Spleen (tissue), 11 donors: ENCODE data around the gene AP1G2. TPM values are rescaled to one million over a fixed set of nuclear protein-coding genes. Genes with fewer than 3 reads are reported as not detected.

Experiments used
- DNase-seq: peaks from one replicate; pipeline ENCODE4 v3.0.0-alpha.2; 2020
- H3K27ac ChIP-seq, 8 donors: fragments of 200-600 bp; sonication (generic) in 7 of 8; 1 replicate in 4 of 8; 2 replicates in 4 of 8; pipeline versions ENCODE4 v1.5.0 to v1.8.0; 2016 to 2021; ENCODE audit warnings: inconsistent platforms in 4 of 8, mild to moderate bottlenecking in 4 of 8, moderate library complexity in 1 of 8
- H3K27me3 ChIP-seq, 7 donors: fragments of 200-600 bp; sonication (generic) in 6 of 7; replicated peaks in 1 of 7; 1 replicate in 4 of 7; 2 replicates in 3 of 7; pipeline versions ENCODE4 v1.5.0 to v1.8.0; 2016 to 2021; ENCODE audit warnings: inconsistent platforms in 3 of 7, mild to moderate bottlenecking in 1 of 7
- H3K36me3 ChIP-seq, 6 donors: fragments of 200-600 bp; sonication (generic) in 5 of 6; 1 replicate in 4 of 6; 2 replicates in 2 of 6; pipeline versions ENCODE4 v1.5.0 to v1.8.0; 2016 to 2021; ENCODE audit warnings: inconsistent platforms in 2 of 6
- H3K4me1 ChIP-seq, 6 donors: fragments of 200-600 bp; sonication (generic) in 5 of 6; 1 replicate in 3 of 6; 2 replicates in 3 of 6; pipeline versions ENCODE4 v1.5.0 to v1.8.0; 2016 to 2021; ENCODE audit warnings: inconsistent platforms in 3 of 6
- H3K4me3 ChIP-seq, 8 donors: fragments of 200-600 bp; sonication (generic) in 7 of 8; 1 replicate in 4 of 8; 2 replicates in 4 of 8; pipeline versions ENCODE4 v1.5.0 to v1.8.0; 2016 to 2021; ENCODE audit warnings: inconsistent platforms in 4 of 8, mild to moderate bottlenecking in 4 of 8, moderate library complexity in 2 of 8
- H3K9me3 ChIP-seq, 8 donors: fragments of 200-600 bp; sonication (generic) in 7 of 8; 1 replicate in 4 of 8; 2 replicates in 4 of 8; pipeline versions ENCODE4 v1.5.0 to v1.8.0; 2016 to 2021; ENCODE audit warnings: inconsistent platforms in 4 of 8
- POLR2A ChIP-seq, 3 donors: fragments of 450-650 bp; IDR thresholded peaks; one replicate each; pipeline ENCODE4 v1.5.1; 2017; ENCODE audit warnings: antibody characterized with exemption in 3 of 3, mild to moderate bottlenecking in 1 of 3
- POLR2AphosphoS5 ChIP-seq, 3 donors: sonication (generic); formaldehyde crosslinking; IDR thresholded peaks; one replicate each; pipeline ENCODE4 v1.5.1; 2017; ENCODE audit warnings: antibody characterized with exemption in 3 of 3
- WGBS, 5 donors: extraction: QIAGEN DNeasy Blood & Tissue Kit in 3 of 5; methylation state at CpG; one replicate each; pipeline versions ENCODE4 v1.1.5 to v1.1.7; 2013 to 2018; 5-methylcytosine and 5-hydroxymethylcytosine counted together
- intact Hi-C: fragments of 100-400 bp; cut with DNase I; formaldehyde crosslinking; loops from one replicate; pipeline ENCODE4 v1.15.0; 2023; ENCODE audit warnings: low total_unique reads
- polyA plus RNA-seq, 3 donors: library from polyadenylated mRNA; stranded (reverse); fragments of 200-250 nt; gene quantifications; one replicate each; pipeline ENCODE4 v1.2.1, GENCODE V29; 2013
- total RNA-seq, 7 donors: library from RNA; depleted of rRNA in 3 of 7; stranded (reverse); fragments of >200 nt in 3 of 7; fragmentation: NEBNext Ultra II Directional in 4 of 7; extraction: Animal tissue kit (Norgen Biotek cat#: 25700) in 4 of 7; gene quantifications; one replicate each; pipeline versions ENCODE4 v1.1.0 to v1.2.1, GENCODE V29; 2016 to 2021
- TF ChIP-seq, protein P1 (sequence below), 11 experiments: fragments of 200-600 bp in 7 of 11; fragments of 450-650 bp in 4 of 11; sonication (generic) in 4 of 11; IDR thresholded peaks in 8 of 11; conservative IDR thresholded peaks in 3 of 11; 1 replicate in 7 of 11; 2 replicates in 4 of 11; pipeline versions ENCODE4 v1.4.0 to v1.8.0; 2016 to 2021; ENCODE audit warnings: antibody characterized with exemption in 11 of 11, inconsistent platforms in 4 of 11, mild to moderate bottlenecking in 1 of 11
- donor health status: healthy with polysubstance abuse.
- donor health status: DM: no; HTN: no; CAD: no; lungs with moderate emphysema.
- donor health status: DM: no; HTN: no; CAD: no.
- donor health status: Bipolar disorder and iron deficiency.
- donor health status: healthy.
- donor health status: DM: no; HTN: no; CAD: no.
- donor health status: DM: yes; HTN: yes; CAD: no.

The AP1G2 gene
- total and polyA plus RNA-seq, 10 donors = 126 to 267 (median 187) TPM

DNA sequence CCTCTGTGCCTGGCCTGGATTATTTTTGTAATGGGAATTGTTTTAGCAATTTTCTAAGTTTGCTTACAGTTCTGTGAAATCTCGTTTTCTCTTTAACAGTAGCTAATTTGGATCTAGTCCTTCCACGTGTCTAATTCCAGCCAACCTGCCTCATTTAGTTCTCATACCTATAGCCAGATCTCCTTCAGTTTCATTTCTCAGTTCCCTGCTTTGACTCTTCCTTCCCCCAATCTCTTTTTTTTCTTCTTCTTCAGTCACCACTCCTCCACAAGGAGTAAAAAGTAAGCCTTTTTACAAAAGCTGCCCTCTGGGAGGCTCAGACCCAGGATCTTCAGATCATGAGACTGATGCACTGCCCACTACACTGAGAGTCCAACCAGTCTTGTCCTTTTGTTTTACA lies 10.1 kb downstream of the AP1G2 start:
- Histone ChIP-seq H3K4me1 (peaks cover 10 to 59% (median 33%) of the 10 kb centered on the region in 6 donors), H3K36me3 (peaks cover 0 to 47% (median 42%) of the 10 kb centered on the region in 6 donors), H3K27me3 (no peaks in the 10 kb centered on the region), H3K27ac (peak overlapping the region in 6 of 8 donors; percentile 9 to 99 (median 96)), H3K4me3 (peak overlapping the region in 2 of 8 donors; percentile 74 to 98), H3K9me3 (no peaks in the 10 kb centered on the region)
- TF ChIP-seq POLR2AphosphoS5 (IDR thresholded peaks at IDR 0.05) (no peak), POLR2A (IDR thresholded peaks at IDR 0.05) (no peak)
- TF ChIP-seq, protein P1, sequence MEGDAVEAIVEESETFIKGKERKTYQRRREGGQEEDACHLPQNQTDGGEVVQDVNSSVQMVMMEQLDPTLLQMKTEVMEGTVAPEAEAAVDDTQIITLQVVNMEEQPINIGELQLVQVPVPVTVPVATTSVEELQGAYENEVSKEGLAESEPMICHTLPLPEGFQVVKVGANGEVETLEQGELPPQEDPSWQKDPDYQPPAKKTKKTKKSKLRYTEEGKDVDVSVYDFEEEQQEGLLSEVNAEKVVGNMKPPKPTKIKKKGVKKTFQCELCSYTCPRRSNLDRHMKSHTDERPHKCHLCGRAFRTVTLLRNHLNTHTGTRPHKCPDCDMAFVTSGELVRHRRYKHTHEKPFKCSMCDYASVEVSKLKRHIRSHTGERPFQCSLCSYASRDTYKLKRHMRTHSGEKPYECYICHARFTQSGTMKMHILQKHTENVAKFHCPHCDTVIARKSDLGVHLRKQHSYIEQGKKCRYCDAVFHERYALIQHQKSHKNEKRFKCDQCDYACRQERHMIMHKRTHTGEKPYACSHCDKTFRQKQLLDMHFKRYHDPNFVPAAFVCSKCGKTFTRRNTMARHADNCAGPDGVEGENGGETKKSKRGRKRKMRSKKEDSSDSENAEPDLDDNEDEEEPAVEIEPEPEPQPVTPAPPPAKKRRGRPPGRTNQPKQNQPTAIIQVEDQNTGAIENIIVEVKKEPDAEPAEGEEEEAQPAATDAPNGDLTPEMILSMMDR (IDR thresholded peaks at IDR 0.05 in 8 of 11, conservative IDR thresholded peaks at IDR 0.05 in 3 of 11) = no peak
- WGBS, 5 donors = 45 to 59% (median 56%) methylated on average over 2 of the region's 2 CpGs
- no peak for DNase-seq
- intact Hi-C loops = no loop called here

DNA sequence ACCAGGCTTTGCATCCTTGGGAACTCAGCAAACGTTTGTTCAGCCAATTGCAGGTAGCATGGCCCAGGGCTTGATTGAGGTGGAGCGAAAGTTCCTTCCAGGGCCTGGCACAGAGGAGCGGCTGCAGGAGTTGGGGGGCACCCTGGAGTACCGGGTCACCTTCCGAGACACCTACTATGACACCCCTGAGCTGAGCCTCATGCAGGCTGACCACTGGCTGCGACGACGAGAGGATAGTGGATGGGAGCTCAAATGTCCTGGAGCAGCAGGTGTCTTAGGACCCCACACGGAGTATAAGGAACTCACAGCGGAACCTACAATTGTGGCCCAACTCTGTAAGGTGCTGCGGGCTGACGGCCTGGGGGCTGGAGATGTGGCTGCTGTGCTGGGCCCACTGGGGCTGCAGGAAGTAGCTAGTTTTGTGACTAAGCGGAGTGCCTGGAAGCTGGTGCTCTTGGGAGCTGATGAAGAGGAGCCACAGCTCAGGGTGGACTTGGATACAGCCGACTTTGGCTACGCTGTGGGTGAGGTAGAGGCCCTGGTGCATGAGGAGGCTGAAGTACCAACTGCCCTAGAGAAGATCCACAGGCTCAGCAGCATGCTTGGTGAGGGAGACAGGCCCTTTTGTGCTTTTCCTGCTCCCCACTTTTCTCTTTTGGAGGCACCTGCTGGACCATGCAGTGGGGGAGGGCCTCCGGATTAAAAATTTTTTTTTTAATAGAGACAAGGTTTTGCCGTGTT lies 10.7 kb downstream of the AP1G2 start:
- Histone ChIP-seq H3K4me3 (peak overlapping the region; percentile 71 to 98 (median 77)), H3K27ac (peak overlapping the region; percentile 95 to 99 (median 97)), H3K27me3 (no peaks in the 10 kb centered on the region), H3K4me1 (peaks cover 12 to 61% (median 36%) of the 10 kb centered on the region in 6 donors), H3K9me3 (no peaks in the 10 kb centered on the region), H3K36me3 (peaks cover 0 to 41% (median 37%) of the 10 kb centered on the region in 6 donors)
- intact Hi-C loops = no loop called here
- 43 to 57% (median 53%) methylated on average over 16 to 17 of the region's 17 CpGs for WGBS, 5 donors
- TF ChIP-seq POLR2AphosphoS5 (IDR thresholded peaks at IDR 0.05) (peak in 2 of 3 donors; percentile 5 to 33), POLR2A (IDR thresholded peaks at IDR 0.05) (no peak)
- peak; percentile 79 for DNase-seq

- H3K9me3 ChIP-seq = no peaks in the 10 kb centered on the region
- H3K27ac ChIP-seq = peak within 1 kb of the TSS; percentile 95 to 99 (median 97)
- H3K36me3 ChIP-seq = peaks cover 0 to 33% (median 29%) of the 10 kb centered on the region in 6 donors
- WGBS, 5 donors = 1% methylated on average over 16 to 54 of the region's 54 CpGs
- intact Hi-C loops = no loop called here
- peak; percentile 99 for DNase-seq
- peaks cover 12 to 65% (median 39%) of the 10 kb centered on the region in 6 donors for H3K4me1 ChIP-seq
- peaks cover 0 to 1% (median 0%) of the 10 kb centered on the region in 7 donors for H3K27me3 ChIP-seq
- TF ChIP-seq POLR2A (IDR thresholded peaks at IDR 0.05) = peak in 1 of 3 donors; percentile 4
- TF ChIP-seq, protein P1 (IDR thresholded peaks at IDR 0.05 in 8 of 11, conservative IDR thresholded peaks at IDR 0.05 in 3 of 11) = no peak
- peak; percentile 88 to 92 (median 88) for TF ChIP-seq POLR2AphosphoS5 (IDR thresholded peaks at IDR 0.05)
- H3K4me3 ChIP-seq = peak within 1 kb of the TSS; percentile 71 to 98 (median 77)
Observed at GRCh38 chr14:23555882-23556699, 11.5 kb downstream of the AP1G2 start, which contains the start of gene THTPA. Gene THTPA, plus strand, starts transcription at chr14:23556271. Its CDS starts 487 bp downstream, at chr14:23556758.

DNA sequence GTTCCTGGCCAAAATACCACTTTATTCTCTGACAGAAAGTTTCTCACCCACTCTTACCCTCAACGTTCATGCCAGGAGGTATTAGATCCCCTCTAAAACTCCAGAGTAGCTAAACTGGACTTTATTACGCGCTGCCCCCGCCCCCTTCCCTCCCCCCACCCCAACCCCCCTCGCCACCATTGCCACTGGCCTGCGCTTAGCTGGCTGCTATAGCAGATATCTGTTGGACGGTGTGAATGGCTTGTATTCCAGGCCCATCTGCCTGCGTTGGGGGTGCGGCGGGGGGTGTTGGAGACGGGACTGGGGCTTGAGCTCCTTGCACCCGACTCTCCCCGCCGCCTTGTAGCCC lies 12.1 kb downstream of the AP1G2 start:
- 2 to 6% (median 3%) methylated on average over 10 to 14 of the region's 14 CpGs for WGBS, 5 donors
- TF ChIP-seq POLR2A (IDR thresholded peaks at IDR 0.05) (no peak), POLR2AphosphoS5 (IDR thresholded peaks at IDR 0.05) (no peak)
- TF ChIP-seq, protein P1 (IDR thresholded peaks at IDR 0.05 in 8 of 11, conservative IDR thresholded peaks at IDR 0.05 in 3 of 11) = no peak
- Histone ChIP-seq H3K27me3 (peaks cover 0 to 7% (median 0%) of the 10 kb centered on the region in 7 donors), H3K27ac (peak overlapping the region; percentile 95 to 99 (median 97)), H3K9me3 (no peaks in the 10 kb centered on the region), H3K4me1 (peaks cover 14 to 70% (median 45%) of the 10 kb centered on the region in 6 donors), H3K36me3 (peaks cover 0 to 27% (median 24%) of the 10 kb centered on the region in 6 donors), H3K4me3 (peak overlapping the region; percentile 71 to 98 (median 77))
- intact Hi-C loops = no loop called here
- no peak for DNase-seq
